Cortex of kidney (tissue), 1 donor: ENCODE data around the gene MLLT1.

Experiments
- DNase-seq: peaks from one replicate; lab custom pipeline; 2025; lab: John Stamatoyannopoulos, UW

Gene MLLT1

GRCh38 chr19:6209680-6210079 is 70.1 kb downstream of the MLLT1 start:
- no peak for DNase-seq

DNA sequence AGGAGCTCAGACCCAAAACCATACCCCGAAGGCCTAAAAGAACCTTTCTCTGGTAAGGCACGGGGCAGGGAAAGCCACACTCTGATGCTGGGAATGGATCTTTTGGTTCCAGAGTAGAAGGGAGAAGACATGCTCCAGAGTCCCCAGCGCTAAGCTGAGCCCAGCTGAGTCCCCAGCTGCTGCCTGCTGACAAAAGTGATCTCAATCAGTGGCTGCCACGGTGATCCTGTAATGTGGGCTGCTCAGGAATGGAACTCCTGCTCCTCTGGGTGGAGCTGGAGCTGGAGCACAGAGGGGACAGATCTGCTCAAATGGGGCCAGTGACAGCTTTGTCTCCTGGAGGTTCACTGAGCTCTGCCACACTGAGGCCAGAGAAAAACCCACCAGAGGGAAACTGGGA is 70.5 kb downstream of the MLLT1 start:
- DNase-seq: no peak

- DNase-seq: no peak
Observed at GRCh38 chr19:6204866-6205723, 74.7 kb downstream of the MLLT1 start.

DNA sequence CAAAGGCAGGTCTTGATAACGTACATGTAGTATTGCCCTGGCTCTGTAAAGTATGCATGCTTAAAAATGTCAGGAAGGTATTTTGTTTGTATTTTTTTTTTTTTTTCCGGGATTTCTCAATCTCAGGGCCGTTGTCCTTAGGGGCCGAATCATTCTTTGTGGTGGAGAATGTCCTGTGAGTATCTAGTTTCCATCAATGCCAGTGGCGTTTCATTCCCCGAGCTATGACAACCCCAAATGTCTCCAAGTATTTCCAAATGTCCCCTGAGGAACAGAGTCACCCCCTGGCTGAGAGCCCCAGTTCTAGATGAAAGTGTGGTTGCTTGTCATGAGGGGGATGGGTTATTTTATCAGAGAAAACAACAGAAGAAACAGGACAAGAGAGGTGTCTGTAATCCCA is 75.6 kb downstream of the MLLT1 start:
- no peak for DNase-seq

- peak; percentile 86 for DNase-seq
Observed at GRCh38 chr19:6199240-6199994, 80.4 kb downstream of the MLLT1 start.

DNA sequence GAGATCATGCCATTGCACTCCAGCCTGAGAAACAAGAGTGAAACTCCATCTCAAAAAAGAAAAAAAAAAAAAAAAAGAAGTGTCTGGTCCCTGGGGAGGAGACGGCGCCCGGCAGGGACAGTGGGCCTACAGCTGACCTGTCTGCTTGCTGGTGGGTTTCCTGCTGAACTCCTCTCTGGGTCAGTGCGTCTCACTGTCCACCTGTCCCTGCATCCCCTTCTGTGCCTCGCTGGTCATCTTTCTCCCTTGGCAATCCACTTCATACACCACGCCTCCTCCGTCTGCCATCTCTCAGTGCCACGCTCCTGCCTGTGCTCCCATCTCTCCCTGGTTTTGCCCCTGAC is 80.9 kb downstream of the MLLT1 start:
- DNase-seq: no peak

GRCh38 chr19:6196361-6196760 is 83.4 kb downstream of the MLLT1 start:
- no peak for DNase-seq

DNA sequence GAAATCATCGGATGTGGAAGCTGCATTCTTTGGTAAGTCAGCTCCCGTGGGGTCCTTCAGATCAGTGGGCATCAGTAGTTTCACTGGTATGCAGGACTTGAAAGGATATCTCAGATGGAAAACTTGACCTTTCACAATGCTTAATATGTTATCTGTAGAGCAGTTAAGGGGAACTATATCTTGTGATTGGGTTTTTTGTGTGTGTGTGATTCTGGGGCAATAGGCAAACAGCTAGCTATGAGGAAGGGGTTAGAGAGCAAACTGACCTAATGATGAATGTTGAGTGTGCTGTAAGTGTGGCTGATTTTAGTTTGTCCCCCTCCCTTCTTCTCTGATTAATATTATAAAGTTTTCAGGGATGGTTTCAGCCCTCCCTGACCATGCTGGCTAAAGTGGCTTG is 91.0 kb downstream of the MLLT1 start:
- DNase-seq: no peak

GRCh38 chr19:6187374-6187773 is 92.4 kb downstream of the MLLT1 start:
- no peak for DNase-seq

DNA sequence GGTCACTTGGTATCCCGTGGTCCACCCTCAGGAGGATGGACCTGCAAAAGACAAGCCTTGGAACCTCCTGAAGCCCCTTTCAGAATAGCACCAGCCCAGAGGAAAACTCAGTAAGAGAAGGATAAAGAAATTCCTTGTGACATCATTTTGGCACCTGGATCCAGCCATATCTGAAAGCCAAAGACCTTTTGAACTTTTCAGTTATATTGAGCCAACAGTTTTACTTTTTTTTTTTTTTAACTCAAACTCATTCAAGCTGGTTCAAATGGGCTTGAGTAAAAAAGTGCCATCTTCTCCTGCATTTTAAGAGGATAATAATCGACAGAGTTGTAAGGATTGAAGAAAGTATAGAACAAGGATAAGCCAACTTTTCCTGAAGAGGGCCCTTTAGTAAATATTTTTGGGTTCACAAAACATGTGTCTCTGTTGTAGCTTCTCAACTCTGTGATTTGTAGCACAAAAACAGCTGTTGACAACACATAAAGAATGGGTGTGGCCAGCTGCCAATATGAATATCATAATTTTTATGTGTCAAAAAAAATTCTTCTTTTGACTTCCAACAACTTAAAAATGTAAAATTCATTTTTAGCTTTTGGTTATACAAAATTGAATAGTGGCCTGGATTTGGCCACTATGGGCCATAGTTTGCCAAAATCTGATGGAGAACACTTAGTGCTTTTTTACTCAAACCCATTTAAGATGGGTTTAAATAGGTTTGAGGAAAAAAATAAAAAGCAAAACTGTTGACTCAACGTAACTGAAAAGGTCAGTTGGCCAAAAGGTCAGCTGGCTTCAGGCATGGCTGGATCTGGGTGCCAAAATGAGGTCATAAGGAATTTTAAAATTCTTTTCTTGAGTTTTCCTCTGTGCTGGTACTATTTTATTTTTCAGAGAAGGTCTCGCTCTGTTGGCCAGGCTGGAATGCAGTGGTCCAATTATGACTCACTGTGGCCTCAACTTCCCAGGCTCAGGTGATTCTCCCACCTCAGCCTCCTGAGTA is 93.6 kb downstream of the MLLT1 start:
- no peak for DNase-seq

- DNase-seq: no peak
Observed at GRCh38 chr19:6185093-6185834, 94.5 kb downstream of the MLLT1 start.

GRCh38 chr19:6181119-6181518 is 98.7 kb downstream of the MLLT1 start:
- no peak for DNase-seq

- DNase-seq: no peak
Observed at GRCh38 chr19:6173190-6173589, 106.6 kb downstream of the MLLT1 start.

DNA sequence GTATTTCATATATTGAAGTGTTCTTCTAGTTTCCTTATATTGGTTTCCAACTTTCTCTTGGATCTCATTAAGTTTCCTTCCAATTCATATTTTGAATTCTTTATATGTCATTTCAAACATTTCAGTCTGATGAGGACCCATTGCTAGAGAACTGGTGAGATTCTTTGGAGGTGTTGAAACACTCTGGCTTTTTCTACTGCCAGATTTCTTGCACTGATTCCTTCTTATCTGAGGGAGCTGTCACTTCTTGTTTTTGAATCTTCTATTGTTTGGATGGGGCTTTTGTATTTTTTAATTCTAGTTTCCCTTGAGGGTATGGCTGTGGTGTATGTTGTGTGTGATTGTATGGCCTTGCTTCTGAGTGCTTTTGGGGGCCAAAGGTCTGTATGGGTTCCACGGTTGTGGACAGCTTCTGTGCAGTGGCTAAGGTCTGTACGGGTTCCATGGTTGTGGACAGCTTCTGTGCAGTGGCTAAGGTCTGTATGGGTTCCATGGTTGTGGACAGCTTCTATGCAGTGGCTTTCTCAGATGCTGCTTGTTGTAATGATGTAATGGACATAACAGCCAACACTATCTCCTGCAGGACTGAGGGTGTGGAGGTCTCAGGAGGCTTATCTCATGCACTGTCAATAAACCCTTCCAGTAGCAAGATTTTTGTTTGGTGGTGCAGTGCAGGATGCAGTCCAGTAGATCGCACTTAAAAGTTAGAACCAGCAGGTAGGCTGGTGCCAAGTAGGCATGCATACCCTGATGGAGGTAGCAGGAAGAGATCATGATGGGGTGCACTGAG is 107.5 kb downstream of the MLLT1 start:
- DNase-seq: no peak

DNA sequence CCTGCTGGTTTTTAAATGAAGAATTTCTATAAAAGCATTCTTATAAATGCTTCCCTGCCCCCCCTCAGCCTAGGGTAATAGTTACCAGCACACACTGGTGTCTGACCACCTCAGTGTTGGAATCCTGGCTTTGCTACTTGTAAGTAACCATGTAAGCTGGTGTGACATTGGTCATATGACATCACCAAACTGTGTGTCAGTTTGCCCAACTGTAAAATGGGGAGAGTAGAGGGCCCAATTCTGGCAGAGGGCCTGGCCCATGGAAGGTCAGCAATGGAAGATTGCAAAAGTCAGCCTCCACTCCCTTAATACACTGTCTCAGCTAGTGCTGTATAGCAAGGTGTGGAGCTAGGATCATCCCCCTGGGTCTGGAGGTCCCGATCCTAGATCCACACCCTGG is 112.7 kb downstream of the MLLT1 start:
- DNase-seq: no peak

DNA sequence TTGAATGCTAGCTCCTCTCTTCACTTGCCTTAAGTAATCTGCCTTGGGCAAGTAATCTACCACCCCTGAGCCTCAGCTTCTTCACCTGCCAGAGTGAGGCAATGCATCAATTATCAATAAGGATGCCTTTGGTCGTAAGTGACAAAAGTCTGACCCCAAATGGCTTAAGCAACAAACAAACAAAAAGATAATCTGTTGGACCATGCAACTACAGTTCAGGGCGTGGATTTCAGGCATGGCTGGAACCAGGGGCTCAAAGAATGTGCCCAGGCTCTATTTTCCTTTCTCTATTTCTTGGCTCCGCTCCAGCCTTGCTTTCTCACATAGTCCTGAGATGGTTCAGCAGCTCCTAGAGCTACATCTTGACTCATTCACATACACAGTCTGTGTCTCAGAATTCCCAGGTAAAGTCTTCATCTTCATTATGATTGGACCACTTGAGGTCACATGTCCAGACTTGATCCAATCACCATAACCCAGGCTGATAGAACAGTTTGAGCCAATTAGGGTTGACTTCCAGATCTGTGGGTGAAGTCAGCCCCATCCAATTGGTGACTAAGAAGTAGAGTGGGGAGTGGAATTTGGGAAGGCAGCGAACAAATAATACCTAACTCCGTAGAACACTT is 114.8 kb downstream of the MLLT1 start:
- DNase-seq: no peak

GRCh38 chr19:6161271-6161850 is 118.4 kb downstream of the MLLT1 start:
- DNase-seq: no peak
